PC-9 (cell line): ENCODE data around the gene RYR1. TPM values are rescaled to one million over a fixed set of nuclear protein-coding genes. Genes with fewer than 3 reads are reported as not detected.

Experiments used
- BruUV-seq: library from RNA; stranded (reverse); fragments of 400-500 nt; replicated peaks from 2 replicates; lab custom pipeline; 2021; lab: Mats Ljungman, UMichigan
- CTCF ChIA-PET: fragments of 300-600 bp; sonication (Branson Sonifier 250); formaldehyde crosslinking; loops from one replicate; lab custom pipeline; 2022; ENCODE audit warnings: antibody characterized with exemption; lab: Charles Lee
- POLR2A ChIA-PET: fragments of 300-600 bp; sonication (Branson Sonifier 250); formaldehyde crosslinking; loops from one replicate; lab custom pipeline; 2022; ENCODE audit warnings: antibody characterized with exemption; ENCODE audit not compliant: unreplicated experiment; lab: Charles Lee
- DNase-seq, 2 experiments: peaks; one replicate each; pipeline versions ENCODE4 v3.0.0 to v3.0.0-alpha.2; 2015 to 2022; ENCODE audit warnings: mixed read lengths in 1 of 2
- H2AFZ ChIP-seq: fragments of 200-600 bp; sonication (generic); 2 replicates; pipeline ENCODE4 v1.8.1; 2017; ENCODE audit warnings: antibody characterized with exemption
- H3F3A ChIP-seq: fragments of 200-600 bp; sonication (generic); 2 replicates; pipeline ENCODE4 v1.8.1; 2017; ENCODE audit warnings: antibody characterized with exemption, mild to moderate bottlenecking, low read depth; ENCODE audit not compliant: insufficient read depth
- H3K27ac ChIP-seq: fragments of 200-600 bp; sonication (generic); 2 replicates; pipeline ENCODE4 v1.6.1; 2016; ENCODE audit warnings: mixed run types
- H3K27me3 ChIP-seq: fragments of 200-600 bp; sonication (generic); 2 replicates; pipeline ENCODE4 v1.6.1; 2016; ENCODE audit warnings: low read depth, mixed run types; ENCODE audit not compliant: insufficient read depth
- H3K36me3 ChIP-seq: fragments of 200-600 bp; sonication (generic); 2 replicates; pipeline ENCODE4 v1.6.1; 2016; ENCODE audit warnings: low read depth, mixed run types
- H3K4me1 ChIP-seq: fragments of 200-600 bp; sonication (generic); replicated peaks from 2 replicates; pipeline ENCODE4 v1.6.1; 2016; ENCODE audit warnings: mixed run types; ENCODE audit not compliant: insufficient read depth
- H3K4me2 ChIP-seq: fragments of 200-600 bp; sonication (generic); 2 replicates; pipeline ENCODE4 v1.6.1; 2017; ENCODE audit warnings: mixed run types
- H3K4me3 ChIP-seq: fragments of 200-600 bp; sonication (generic); 2 replicates; pipeline ENCODE4 v1.6.1; 2016; ENCODE audit warnings: mixed run types
- H3K79me2 ChIP-seq: fragments of 200-600 bp; sonication (generic); 2 replicates; pipeline ENCODE4 v1.6.1; 2017; ENCODE audit warnings: low read depth, mixed run types
- H3K9me2 ChIP-seq: fragments of 200-600 bp; sonication (generic); 2 replicates; pipeline ENCODE4 v1.8.1; 2017; ENCODE audit warnings: mild to moderate bottlenecking; ENCODE audit not compliant: insufficient read depth
- H3K9me3 ChIP-seq: fragments of 200-600 bp; sonication (generic); 2 replicates; pipeline ENCODE4 v1.8.1; 2016; ENCODE audit warnings: low read depth; ENCODE audit not compliant: insufficient read depth
- H4K20me1 ChIP-seq: fragments of 200-600 bp; sonication (generic); 2 replicates; pipeline ENCODE4 v1.8.1; 2017; ENCODE audit not compliant: insufficient read depth
- EZH2 ChIP-seq: fragments of 200-600 bp; sonication (generic); IDR thresholded peaks from 2 replicates; pipeline ENCODE4 v1.8.0; 2017; ENCODE audit warnings: antibody characterized with exemption, low read depth
- intact Hi-C: fragments of 100-400 bp; cut with micrococcal nuclease; formaldehyde crosslinking; loops from one replicate; pipeline ENCODE4 v1.10.0; 2022; ENCODE audit not compliant: unreplicated experiment
- total RNA-seq: library from RNA; stranded (reverse); gene quantifications from 2 replicates; pipeline ENCODE4 v1.2.3, GENCODE V29; 2021
- TF ChIP-seq, protein P1 (sequence below): fragments of 200-600 bp; sonication (generic); conservative IDR thresholded peaks from 2 replicates; pipeline ENCODE4 v1.6.1; 2017; ENCODE audit warnings: mixed run types, antibody characterized with exemption, mild to moderate bottlenecking, moderate library complexity

RYR1 gene
- total RNA-seq, 1 experiment from 2014 or later = 1.0 TPM

DNA sequence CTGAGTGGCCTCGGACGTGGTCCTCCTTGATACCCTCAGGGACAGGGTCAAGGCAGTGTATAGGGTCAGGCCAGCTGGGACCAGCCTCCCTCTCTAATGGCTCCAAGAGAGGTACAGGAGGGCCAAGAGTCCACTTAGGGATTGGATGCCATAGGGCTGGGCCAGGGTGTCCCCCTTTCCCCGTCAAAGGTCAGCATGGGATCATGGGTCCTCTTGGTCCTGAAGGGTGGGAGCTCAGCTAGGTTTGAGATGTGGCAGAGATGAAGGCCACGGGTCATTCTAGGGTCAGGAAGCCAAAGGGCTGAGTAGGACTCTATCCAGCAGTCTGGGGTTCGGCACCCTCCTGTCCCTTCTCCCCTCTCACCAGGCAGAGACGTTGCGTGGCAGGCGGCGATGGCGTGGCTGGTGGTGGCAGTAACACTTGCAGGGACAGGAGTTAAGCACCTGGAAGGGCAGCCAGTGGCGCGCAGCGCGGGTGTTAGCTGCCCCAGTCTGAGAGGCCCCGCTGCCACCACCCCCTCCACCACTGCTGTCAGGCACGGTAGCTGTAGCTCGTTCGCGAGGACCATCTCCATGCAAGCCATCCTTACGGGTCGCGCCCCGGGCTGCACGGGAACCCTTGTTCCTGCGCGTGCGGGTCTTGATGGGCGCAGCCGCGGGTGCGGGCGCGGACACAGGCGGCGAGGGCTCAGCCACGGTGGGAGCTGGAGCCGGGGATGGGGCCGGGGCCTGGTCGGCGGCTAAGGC lies 48.3 kb upstream of the RYR1 start:
- DNase-seq = no peak
- Histone ChIP-seq H3K27me3 (no peaks in the 10 kb centered on the region), H2AFZ (no peak overlapping the region), H3K27ac (no peak overlapping the region), H3F3A (peaks cover 22% of the 10 kb centered on the region; the same call in 1 of the 2 replicates), H3K4me1 (peaks cover 8% of the 10 kb centered on the region; the same call in 1 of the 2 replicates), H3K4me2 (no peak overlapping the region), H3K9me3 (no peaks in the 10 kb centered on the region), H4K20me1 (0 out of 2 replicates have a peak, but pooled peaks cover under 1% of the 10 kb centered on the region), H3K4me3 (no peak overlapping the region), H3K9me2 (no peaks in the 10 kb centered on the region), H3K36me3 (peaks cover 13% of the 10 kb centered on the region; the same call in 1 of the 2 replicates), H3K79me2 (no peaks in the 10 kb centered on the region)
- intact Hi-C loops = loop anchor here (5.0 to 10.0 kb wide), 2 partner anchors 153 to 480 kb away; partner anchors contain the start of genes SIPA1L3 and WDR87
- CTCF ChIA-PET = interaction anchor here (1.0 kb wide), 1 partner anchor 17 kb away, joined by 3 read pairs; no protein-coding TSS in a partner anchor
- POLR2A ChIA-PET = no interaction called here
- TF ChIP-seq EZH2 = no peak
- TF ChIP-seq, protein P1, sequence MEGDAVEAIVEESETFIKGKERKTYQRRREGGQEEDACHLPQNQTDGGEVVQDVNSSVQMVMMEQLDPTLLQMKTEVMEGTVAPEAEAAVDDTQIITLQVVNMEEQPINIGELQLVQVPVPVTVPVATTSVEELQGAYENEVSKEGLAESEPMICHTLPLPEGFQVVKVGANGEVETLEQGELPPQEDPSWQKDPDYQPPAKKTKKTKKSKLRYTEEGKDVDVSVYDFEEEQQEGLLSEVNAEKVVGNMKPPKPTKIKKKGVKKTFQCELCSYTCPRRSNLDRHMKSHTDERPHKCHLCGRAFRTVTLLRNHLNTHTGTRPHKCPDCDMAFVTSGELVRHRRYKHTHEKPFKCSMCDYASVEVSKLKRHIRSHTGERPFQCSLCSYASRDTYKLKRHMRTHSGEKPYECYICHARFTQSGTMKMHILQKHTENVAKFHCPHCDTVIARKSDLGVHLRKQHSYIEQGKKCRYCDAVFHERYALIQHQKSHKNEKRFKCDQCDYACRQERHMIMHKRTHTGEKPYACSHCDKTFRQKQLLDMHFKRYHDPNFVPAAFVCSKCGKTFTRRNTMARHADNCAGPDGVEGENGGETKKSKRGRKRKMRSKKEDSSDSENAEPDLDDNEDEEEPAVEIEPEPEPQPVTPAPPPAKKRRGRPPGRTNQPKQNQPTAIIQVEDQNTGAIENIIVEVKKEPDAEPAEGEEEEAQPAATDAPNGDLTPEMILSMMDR = no peak
- BruUV-seq = no TSS peak

DNA sequence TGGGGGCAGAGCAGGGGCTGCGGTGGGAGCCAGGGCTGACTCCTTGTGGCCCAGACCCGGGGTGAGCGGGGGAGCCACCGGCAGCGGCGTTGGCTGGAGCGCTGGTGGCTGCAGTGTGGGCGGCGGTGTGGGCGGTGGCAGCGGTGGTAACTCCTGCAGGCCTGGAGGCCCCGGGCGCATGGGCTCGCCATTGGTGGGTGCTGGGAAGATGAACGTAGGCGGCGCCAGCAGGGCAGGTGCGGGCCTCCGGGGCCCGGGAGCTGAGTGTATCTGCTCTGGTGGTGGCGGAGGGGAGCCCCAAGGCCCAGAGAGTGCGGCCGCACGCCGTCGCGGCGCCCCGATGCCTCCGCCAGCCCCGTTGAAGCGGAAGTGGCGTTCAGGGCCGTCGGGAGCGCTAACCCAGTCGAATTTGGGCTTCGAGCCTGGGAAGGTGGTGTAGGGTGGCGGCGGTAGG lies 47.7 kb upstream of the RYR1 start:
- ChIA-PET CTCF (interaction anchor here (1.0 kb wide), 1 partner anchor 17 kb away, joined by 3 read pairs; no protein-coding TSS in a partner anchor), POLR2A (no interaction called here)
- no peak for DNase-seq
- no peaks in the 10 kb centered on the region for H3K79me2 ChIP-seq
- TF ChIP-seq EZH2 = no peak
- TF ChIP-seq, protein P1 = no peak
- peaks cover 26% of the 10 kb centered on the region; the same call in 1 of the 2 replicates for H3F3A ChIP-seq
- H3K4me3 ChIP-seq = no peak overlapping the region
- no peaks in the 10 kb centered on the region for H3K9me2 ChIP-seq
- peaks cover 12% of the 10 kb centered on the region; the same call in 1 of the 2 replicates for H3K36me3 ChIP-seq
- BruUV-seq = no TSS peak
- H4K20me1 ChIP-seq = no peaks in the 10 kb centered on the region
- no peak overlapping the region for H2AFZ ChIP-seq
- no peak overlapping the region for H3K4me2 ChIP-seq
- no peak overlapping the region for H3K27ac ChIP-seq
- no peaks in the 10 kb centered on the region for H3K9me3 ChIP-seq
- no peaks in the 10 kb centered on the region for H3K27me3 ChIP-seq
- intact Hi-C loops = loop anchor here (5.0 to 10.0 kb wide), 2 partner anchors 154 to 481 kb away; partner anchors contain the start of genes SIPA1L3 and WDR87
- H3K4me1 ChIP-seq = peaks cover 8% of the 10 kb centered on the region; the same call in 1 of the 2 replicates

- H3K27me3 ChIP-seq = no peaks in the 10 kb centered on the region
- no peak overlapping the region for H3K27ac ChIP-seq
- H3K79me2 ChIP-seq = no peaks in the 10 kb centered on the region
- intact Hi-C loops = loop anchor here (5.0 to 10.0 kb wide), 2 partner anchors 154 to 482 kb away; partner anchors contain the start of genes SIPA1L3 and WDR87
- H3K4me1 ChIP-seq = peaks cover 8% of the 10 kb centered on the region; the same call in 1 of the 2 replicates
- ChIA-PET POLR2A (no interaction called here), CTCF (interaction anchor here (0.6 kb wide), 1 partner anchor 144 kb away, joined by 3 read pairs; no protein-coding TSS in a partner anchor)
- peaks cover 6% of the 10 kb centered on the region; the same call in 1 of the 2 replicates for H3K36me3 ChIP-seq
- H3K9me2 ChIP-seq = no peaks in the 10 kb centered on the region
- H4K20me1 ChIP-seq = no peaks in the 10 kb centered on the region
- TF ChIP-seq, protein P1 = no peak
- TF ChIP-seq EZH2 = no peak
- no peaks in the 10 kb centered on the region for H3K9me3 ChIP-seq
- no peak for DNase-seq
- H3F3A ChIP-seq = peaks cover 32% of the 10 kb centered on the region; the same call in 1 of the 2 replicates
- H3K4me3 ChIP-seq = no peak overlapping the region
- no TSS peak for BruUV-seq
- no peak overlapping the region for H2AFZ ChIP-seq
- H3K4me2 ChIP-seq = peak overlapping the region; percentile 81; the same call in 1 of the 2 replicates
Measured at GRCh38 chr19:38386300-38386970, 47.1 kb upstream of the RYR1 start.
